Astrocyte of the hippocampus (primary cell): ENCODE data around the gene ARHGAP8.

Source experiments
- DNase-seq: peaks from one replicate; pipeline ENCODE4 v3.0.0; 2011; ENCODE audit warnings: low read depth, low spot score

Gene ARHGAP8

GRCh38 chr22:44855855-44856254 lies 103.5 kb downstream of the ARHGAP8 start:
- DNase-seq = no peak

GRCh38 chr22:44858819-44859218 lies 106.4 kb downstream of the ARHGAP8 start:
- peak; percentile 33 for DNase-seq

GRCh38 chr22:44859641-44860040 lies 107.3 kb downstream of the ARHGAP8 start:
- no peak for DNase-seq

- no peak for DNase-seq
These were observed 107.9 kb downstream of the ARHGAP8 start for GRCh38 chr22:44860311-44860710.

DNA sequence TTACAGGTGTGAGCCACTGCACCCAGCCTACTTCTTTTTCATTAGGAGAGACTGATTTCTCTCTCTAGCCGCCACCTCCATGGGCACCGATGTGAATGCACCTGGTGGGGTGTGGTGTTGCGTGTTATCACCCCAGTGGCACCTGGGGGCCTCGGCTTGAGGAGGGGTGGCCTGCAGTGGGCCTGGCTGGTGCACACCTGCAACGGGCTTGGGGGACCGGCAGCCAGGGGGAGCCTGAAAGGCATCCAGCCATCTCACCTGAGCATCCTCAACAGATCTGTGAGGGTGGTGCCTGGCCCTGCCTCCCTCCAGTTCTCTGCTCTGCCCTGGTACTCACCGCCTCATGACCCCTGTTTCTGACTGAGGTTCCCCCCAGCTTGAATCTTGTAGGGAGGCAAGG lies 108.9 kb downstream of the ARHGAP8 start:
- no peak for DNase-seq

GRCh38 chr22:44862281-44862680 lies 109.9 kb downstream of the ARHGAP8 start:
- DNase-seq = no peak

- no peak for DNase-seq
These were observed 110.8 kb downstream of the ARHGAP8 start for GRCh38 chr22:44862981-44863860.

- no peak for DNase-seq
These were observed 113.0 kb downstream of the ARHGAP8 start for GRCh38 chr22:44865193-44866057.

DNA sequence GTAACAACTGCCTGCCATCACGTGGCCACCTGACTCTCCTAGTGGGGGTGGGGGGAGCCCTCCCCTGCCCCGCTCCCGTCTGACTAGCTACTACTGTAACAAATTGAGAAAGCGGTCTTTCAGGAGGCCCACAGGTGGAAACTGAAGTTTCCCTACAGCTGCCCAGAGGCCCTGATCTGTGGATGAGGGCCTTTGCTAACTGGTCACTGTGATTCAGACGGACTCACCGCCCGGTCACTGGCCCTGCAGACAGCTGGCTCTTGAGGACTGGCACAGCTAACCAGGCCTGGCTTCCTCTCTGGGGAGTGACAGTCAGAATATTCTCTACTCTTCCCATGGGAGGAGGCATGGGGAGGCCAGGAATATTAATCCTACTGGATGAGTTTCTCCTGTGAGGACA lies 116.8 kb downstream of the ARHGAP8 start:
- DNase-seq = no peak

DNA sequence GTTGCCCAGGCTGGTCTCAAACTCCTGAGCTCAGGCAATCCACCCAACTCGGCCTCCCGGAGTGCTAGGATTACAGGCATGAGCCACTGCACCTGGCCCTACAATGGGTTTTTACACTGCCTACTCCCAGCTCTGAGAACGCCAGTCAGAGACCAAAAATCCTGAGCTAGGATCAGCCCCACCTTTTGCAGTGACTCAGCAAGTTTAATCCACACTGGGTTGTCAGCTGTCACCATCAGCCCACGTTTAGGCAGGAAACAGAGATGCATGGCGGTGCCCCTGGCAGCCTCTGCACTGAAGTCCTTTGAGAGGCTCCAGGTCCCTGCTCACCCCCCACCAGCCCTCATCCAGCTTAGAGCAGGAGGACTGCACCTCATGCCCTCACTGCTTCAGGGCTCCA lies 117.6 kb downstream of the ARHGAP8 start:
- peak; percentile 64 for DNase-seq

- no peak for DNase-seq
These were observed 119.4 kb downstream of the ARHGAP8 start for GRCh38 chr22:44871782-44872181.

DNA sequence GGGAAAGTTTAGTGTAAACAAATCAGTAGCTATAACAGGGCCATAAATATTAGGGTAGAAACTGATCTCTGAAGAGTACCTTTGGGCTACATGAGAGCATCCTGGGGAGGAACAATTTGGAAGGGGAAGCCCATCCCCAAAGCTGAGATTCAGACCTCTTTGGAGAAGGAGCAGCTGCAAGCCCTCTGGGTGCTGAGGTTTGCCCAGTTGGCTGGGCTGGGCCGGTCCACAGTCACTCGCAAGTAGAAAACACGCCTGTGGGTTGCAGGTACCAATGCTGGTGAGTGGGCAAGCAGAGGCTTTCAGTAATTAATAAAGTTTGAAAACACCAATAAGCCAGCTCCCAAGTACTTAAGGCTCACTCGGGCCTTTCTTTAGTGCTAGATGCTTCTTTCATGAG lies 124.5 kb downstream of the ARHGAP8 start:
- no peak for DNase-seq

GRCh38 chr22:44878483-44879300 lies 126.3 kb downstream of the ARHGAP8 start:
- DNase-seq = no peak

DNA sequence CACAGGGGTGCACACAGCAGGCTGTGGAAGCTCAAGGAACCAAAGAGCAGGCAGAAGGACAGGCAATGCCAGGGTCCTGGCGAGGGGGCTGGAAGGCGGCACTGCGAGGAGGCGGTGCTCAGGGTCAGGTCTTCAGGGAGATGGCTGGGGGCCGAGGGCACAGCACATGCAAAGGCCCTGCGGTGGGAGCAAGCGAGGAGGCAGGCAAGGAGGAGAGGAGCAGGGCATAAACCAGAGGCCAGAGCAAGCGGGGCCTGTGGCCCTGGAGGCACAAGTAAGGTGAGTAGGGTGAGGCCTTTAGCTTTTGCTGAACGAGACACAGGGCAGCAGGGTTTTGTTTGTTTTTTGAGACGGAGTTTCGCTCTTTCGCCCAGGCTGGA lies 126.9 kb downstream of the ARHGAP8 start:
- DNase-seq = no peak

GRCh38 chr22:44880610-44881290 lies 128.4 kb downstream of the ARHGAP8 start:
- no peak for DNase-seq

- DNase-seq = no peak
These were observed 129.2 kb downstream of the ARHGAP8 start for GRCh38 chr22:44881624-44882023.

GRCh38 chr22:44882226-44882905 lies 130.0 kb downstream of the ARHGAP8 start:
- no peak for DNase-seq

GRCh38 chr22:44883011-44883421 lies 130.6 kb downstream of the ARHGAP8 start:
- no peak for DNase-seq

DNA sequence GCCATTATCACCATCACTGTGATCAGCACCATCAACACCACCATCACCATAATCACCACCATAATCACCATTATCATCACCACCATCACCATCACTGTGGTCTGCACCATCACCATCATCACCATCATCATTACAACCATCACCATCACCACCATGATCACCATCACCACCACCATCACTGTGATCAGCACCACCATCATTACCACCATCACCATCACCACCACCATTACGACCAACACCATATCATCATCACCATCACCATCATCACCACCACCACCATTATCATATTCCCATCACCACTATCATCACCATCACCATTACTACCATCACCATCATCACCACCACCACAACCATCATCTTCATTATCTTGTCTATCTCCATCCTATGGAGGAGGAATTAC lies 132.2 kb downstream of the ARHGAP8 start:
- DNase-seq = no peak

DNA sequence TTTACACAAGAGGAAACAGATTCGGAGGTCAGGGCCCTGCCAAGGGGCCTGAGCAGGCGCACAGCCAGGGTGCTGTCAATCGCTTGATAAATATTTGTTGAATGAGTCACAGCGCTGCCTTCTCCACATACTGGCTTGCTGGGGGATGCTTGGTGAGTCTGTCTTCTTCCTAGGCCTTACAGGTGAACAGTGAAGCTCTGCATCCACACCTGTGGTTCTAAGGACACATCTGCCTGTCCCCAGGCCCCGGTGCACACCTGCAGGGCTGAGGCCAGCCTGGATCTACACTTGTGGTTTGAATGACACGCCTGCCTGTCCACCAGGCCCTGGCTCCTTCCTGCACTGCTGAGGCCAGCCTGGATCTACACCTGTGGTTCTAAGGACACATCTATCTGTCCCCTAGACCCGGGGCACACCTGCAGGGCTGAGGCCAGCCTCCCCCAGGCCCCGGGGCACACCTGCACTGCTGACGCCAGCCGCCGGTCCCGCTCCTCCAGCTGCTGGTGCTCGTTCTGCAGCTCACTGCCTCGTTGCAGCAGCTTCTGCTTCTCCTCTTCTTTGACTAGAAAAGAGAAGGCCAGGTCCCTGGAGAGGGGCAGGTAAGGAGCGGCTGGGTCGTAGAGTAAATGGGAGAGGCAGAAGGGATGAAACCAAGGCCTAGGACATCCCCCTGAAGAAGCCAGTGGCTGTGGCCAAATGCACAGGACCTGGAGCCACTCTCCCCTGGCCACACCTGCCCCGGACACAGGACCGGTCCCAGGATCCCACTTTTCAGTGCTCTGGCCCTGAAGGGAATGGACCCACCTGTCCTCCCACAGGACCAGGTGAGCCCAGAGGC lies 132.8 kb downstream of the ARHGAP8 start:
- peak; percentile 59 for DNase-seq
